ENCODE data around the gene KYAT1.
A peak's percentile ranks its signal among the peaks of the same experiment; 100 is the strongest.

KYAT1 gene

DNA sequence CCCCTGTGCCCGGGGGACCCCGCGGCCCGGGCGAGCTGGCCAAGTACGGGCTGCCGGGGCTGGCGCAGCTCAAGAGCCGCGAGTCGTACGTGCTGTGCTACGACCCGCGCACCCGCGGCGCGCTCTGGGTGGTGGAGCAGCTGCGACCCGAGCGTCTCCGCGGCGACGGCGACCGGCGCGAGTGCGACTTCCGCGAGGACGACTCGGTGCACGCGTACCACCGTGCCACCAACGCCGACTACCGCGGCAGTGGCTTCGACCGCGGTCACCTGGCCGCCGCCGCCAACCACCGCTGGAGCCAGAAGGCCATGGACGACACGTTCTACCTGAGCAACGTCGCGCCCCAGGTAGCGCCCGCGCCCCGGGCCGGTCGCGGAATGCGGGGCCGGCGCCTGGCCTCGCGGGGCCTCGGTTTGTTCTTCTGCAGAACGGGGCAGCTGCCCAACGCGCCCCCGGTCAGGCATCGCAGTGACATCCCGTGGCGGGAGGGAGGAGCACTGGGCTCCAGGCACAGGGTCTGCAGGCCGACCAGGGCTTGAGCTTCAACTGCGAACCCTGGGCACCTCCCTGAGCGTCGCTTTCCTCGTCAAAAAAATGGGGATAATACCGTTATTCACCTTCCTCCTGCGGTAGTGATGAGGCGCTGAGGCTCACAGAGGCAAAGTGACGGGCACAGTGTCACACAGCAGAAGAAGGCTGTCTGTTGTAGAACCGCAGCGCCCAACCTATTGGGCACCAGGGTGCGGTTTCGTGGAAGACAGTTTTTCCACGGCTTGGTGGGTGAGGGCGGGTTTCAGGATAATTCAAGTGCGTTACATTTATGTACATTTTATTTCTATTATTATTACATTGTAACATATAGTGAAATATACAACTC, 62.7 kb downstream of the KYAT1 start:
- no peak for TF ChIP-seq Cebpa-rat (IDR thresholded peaks at IDR 0.05)
- H3K4me2 ChIP-seq, result peak overlapping the region; percentile 87 to 100 (median 97)
- H3K9ac ChIP-seq, result peak overlapping the region; percentile 81 to 93 (median 89)
- H4K20me1 ChIP-seq, result peaks cover 0 to 52% (median 47%) of the 10 kb centered on the region in 11 experiments; a peak in 19 of 22 replicates
- H3K36me3 ChIP-seq, result peaks cover 31 to 44% (median 36%) of the 10 kb centered on the region in 11 experiments
- H3K9me3 ChIP-seq (replicated peaks in 1 of 11), result no peaks in the 10 kb centered on the region
- H3K4me1 ChIP-seq, result peaks cover 16 to 29% (median 19%) of the 10 kb centered on the region in 10 experiments
- no peaks in the 10 kb centered on the region for H3K27me3 ChIP-seq
- peak overlapping the region; percentile 76 to 94 (median 81) for H3K4me3 ChIP-seq
- peak overlapping the region; percentile 80 to 90 (median 85) for H3K27ac ChIP-seq

DNA sequence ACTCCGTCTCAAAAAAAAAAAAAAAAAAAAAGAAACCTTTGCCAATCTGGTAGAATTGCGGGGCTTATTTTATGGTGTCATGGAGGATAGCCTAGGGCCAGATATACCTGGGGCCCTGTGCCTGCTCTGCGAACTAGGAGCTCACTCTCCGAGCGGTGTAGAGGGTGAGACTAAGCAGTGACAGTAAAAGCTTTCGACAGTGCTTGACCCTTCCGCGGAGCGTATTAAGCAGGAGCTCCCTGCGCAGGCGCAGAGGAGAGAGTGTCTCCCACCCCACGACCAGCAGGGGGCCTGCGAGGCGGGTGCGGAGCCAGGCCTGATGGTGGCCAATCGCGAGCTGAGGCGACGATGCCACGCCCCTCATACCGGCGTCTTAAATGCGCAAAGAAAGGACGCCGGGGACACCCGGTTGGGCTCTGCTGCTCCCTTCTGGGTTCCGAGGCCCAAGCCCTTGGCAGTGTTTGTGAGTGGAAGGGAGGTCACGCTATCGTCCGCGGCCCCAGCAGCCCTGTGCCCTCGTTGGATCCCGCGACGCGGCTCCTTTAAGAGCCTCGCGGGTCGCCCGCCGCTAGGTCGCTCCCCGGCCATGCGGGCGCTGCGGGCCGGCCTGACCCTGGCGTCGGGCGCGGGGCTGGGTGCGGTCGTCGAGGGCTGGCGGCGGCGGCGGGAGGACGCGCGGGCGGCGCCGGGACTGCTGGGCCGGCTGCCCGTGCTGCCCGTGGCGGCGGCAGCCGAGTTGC, 63.5 kb downstream of the KYAT1 start, which contains the start of gene ENDOG:
ENDOG (plus strand) TSS at position 402 of the 740 bp plus-strand sequence; CDS start at position 587, 185 bp downstream.
- peak within 1 kb of the TSS; percentile 76 to 94 (median 81) for H3K4me3 ChIP-seq
- no peak for TF ChIP-seq Cebpa-rat (IDR thresholded peaks at IDR 0.05)
- peaks cover 0 to 44% (median 42%) of the 10 kb centered on the region in 11 experiments; a peak in 19 of 22 replicates for H4K20me1 ChIP-seq
- peak within 1 kb of the TSS; percentile 87 to 100 (median 97) for H3K4me2 ChIP-seq
- peak within 1 kb of the TSS; percentile 80 to 90 (median 85) for H3K27ac ChIP-seq
- no peaks in the 10 kb centered on the region for H3K9me3 ChIP-seq (replicated peaks in 1 of 11)
- H3K36me3 ChIP-seq, result peaks cover 24 to 36% (median 28%) of the 10 kb centered on the region in 11 experiments
- H3K9ac ChIP-seq, result peak within 1 kb of the TSS; percentile 81 to 93 (median 89)
- H3K4me1 ChIP-seq, result peaks cover 16 to 29% (median 19%) of the 10 kb centered on the region in 10 experiments
- no peaks in the 10 kb centered on the region for H3K27me3 ChIP-seq

GRCh38 chr9:128810873-128811272, 70.9 kb downstream of the KYAT1 start:
- H3K9ac ChIP-seq, result no peak overlapping the region
- H3K27ac ChIP-seq, result no peak overlapping the region
- H3K36me3 ChIP-seq, result peaks cover 33 to 47% (median 42%) of the 10 kb centered on the region in 11 experiments
- H3K4me2 ChIP-seq, result no peak overlapping the region
- peaks cover 0 to 2% (median 0%) of the 10 kb centered on the region in 10 experiments; a peak in 1 of 20 replicates for H3K4me1 ChIP-seq
- H3K4me3 ChIP-seq, result no peak overlapping the region
- no peaks in the 10 kb centered on the region for H3K9me3 ChIP-seq (replicated peaks in 1 of 11)
- TF ChIP-seq Cebpa-rat (IDR thresholded peaks at IDR 0.05), result no peak
- no peaks in the 10 kb centered on the region for H3K27me3 ChIP-seq
- H4K20me1 ChIP-seq, result peaks cover 0 to 28% (median 0%) of the 10 kb centered on the region in 11 experiments; a peak in 4 of 22 replicates

DNA sequence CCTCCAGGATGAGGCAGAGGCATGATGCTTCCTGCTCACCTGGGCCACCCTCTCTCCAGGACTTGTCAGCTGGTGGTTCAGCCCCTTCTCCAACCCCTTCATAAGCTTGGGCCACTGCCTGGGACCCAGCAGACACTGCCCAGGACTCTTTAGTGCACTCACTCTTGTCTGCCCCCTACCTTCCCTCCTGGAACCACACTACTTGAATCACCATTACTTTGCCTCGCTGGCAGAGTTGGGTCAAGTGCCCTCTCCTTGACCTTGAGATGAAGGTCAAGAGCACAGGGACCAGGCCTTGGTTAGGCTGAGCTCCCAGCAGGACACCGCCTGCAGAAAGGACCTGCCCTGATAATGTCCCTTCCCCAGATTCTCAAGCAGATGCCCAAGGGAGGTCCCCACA, 71.9 kb downstream of the KYAT1 start:
- no peak overlapping the region for H3K9ac ChIP-seq
- TF ChIP-seq Cebpa-rat (IDR thresholded peaks at IDR 0.05), result no peak
- peaks cover 0 to 6% (median 0%) of the 10 kb centered on the region in 10 experiments; a peak in 3 of 20 replicates for H3K4me1 ChIP-seq
- no peak overlapping the region for H3K4me2 ChIP-seq
- H3K27me3 ChIP-seq, result no peaks in the 10 kb centered on the region
- H3K9me3 ChIP-seq (replicated peaks in 1 of 11), result no peaks in the 10 kb centered on the region
- no peak overlapping the region for H3K4me3 ChIP-seq
- H3K27ac ChIP-seq, result no peak overlapping the region
- peaks cover 0 to 36% (median 0%) of the 10 kb centered on the region in 11 experiments; a peak in 4 of 22 replicates for H4K20me1 ChIP-seq
- peaks cover 44 to 57% (median 52%) of the 10 kb centered on the region in 11 experiments for H3K36me3 ChIP-seq

DNA sequence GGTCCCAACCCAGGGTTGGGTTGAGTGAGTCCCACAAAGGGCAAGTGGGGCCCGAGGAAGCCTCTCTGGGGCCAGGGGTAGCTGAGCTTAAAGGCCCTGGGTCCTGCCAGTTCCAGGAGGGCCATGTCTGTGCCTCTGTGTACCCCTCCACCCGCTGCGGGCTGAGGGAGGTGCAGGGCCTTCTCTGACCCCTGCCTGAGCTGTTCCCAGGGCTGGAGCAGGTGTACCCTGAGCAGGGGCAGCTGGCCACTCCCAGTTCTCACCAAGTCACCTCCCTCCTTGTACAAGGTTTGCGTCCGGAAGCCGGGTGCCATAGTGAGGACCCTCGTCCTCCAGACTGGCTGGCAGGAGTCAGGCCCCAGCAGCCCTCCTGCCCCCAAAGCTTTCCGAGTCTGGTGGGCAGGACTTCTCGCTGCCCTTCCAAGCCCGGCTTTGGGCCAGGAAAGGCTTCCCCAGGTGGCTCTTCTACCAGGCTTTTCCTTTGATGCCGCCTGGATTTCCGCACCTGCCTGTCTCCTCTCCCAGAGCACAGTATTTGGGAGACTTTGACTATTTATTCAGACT, 72.6 kb downstream of the KYAT1 start:
- Histone ChIP-seq H3K27me3 (no peaks in the 10 kb centered on the region), H3K4me3 (no peak overlapping the region), H3K9me3 (replicated peaks in 1 of 11) (no peaks in the 10 kb centered on the region), H3K4me1 (peaks cover 0 to 6% (median 0%) of the 10 kb centered on the region in 10 experiments; a peak in 3 of 20 replicates), H3K27ac (no peak overlapping the region), H3K4me2 (no peak overlapping the region), H4K20me1 (peaks cover 0 to 36% (median 0%) of the 10 kb centered on the region in 11 experiments; a peak in 4 of 22 replicates), H3K36me3 (peaks cover 50 to 65% (median 58%) of the 10 kb centered on the region in 11 experiments), H3K9ac (no peak overlapping the region)
- no peak for TF ChIP-seq Cebpa-rat (IDR thresholded peaks at IDR 0.05)

- Histone ChIP-seq H3K27ac (0 out of 22 replicates have a peak overlapping the region, but pooled peaks of 1 of the 11 experiments have one; percentile 10), H3K27me3 (no peaks in the 10 kb centered on the region), H3K4me1 (peaks cover 0 to 6% (median 0%) of the 10 kb centered on the region in 10 experiments; a peak in 3 of 20 replicates), H3K9me3 (replicated peaks in 1 of 11) (no peaks in the 10 kb centered on the region), H3K4me2 (no peak overlapping the region), H3K4me3 (no peak overlapping the region), H4K20me1 (peaks cover 0 to 38% (median 0%) of the 10 kb centered on the region in 11 experiments; a peak in 4 of 22 replicates), H3K9ac (no peak overlapping the region), H3K36me3 (peaks cover 55 to 70% (median 64%) of the 10 kb centered on the region in 11 experiments)
- no peak for TF ChIP-seq Cebpa-rat (IDR thresholded peaks at IDR 0.05)
These were observed 73.2 kb downstream of the KYAT1 start for GRCh38 chr9:128808543-128808942.

- no peaks in the 10 kb centered on the region for H3K9me3 ChIP-seq (replicated peaks in 1 of 11)
- H3K9ac ChIP-seq, result no peak overlapping the region
- H3K36me3 ChIP-seq, result peaks cover 62 to 77% (median 71%) of the 10 kb centered on the region in 11 experiments
- no peak overlapping the region for H3K4me2 ChIP-seq
- TF ChIP-seq Cebpa-rat (IDR thresholded peaks at IDR 0.05), result no peak
- peaks cover 0 to 46% (median 0%) of the 10 kb centered on the region in 11 experiments; a peak in 5 of 22 replicates for H4K20me1 ChIP-seq
- H3K27me3 ChIP-seq, result no peaks in the 10 kb centered on the region
- H3K27ac ChIP-seq, result no peak overlapping the region
- H3K4me1 ChIP-seq, result peaks cover 0 to 6% (median 0%) of the 10 kb centered on the region in 10 experiments; a peak in 3 of 20 replicates
- no peak overlapping the region for H3K4me3 ChIP-seq
These were observed 73.9 kb downstream of the KYAT1 start for GRCh38 chr9:128807827-128808226.

GRCh38 chr9:128805661-128806060, 76.1 kb downstream of the KYAT1 start:
- H3K4me3 ChIP-seq, result no peak overlapping the region
- no peak overlapping the region for H3K27ac ChIP-seq

More at GRCh38 chr9:128805661-128806060, 76.1 kb downstream of the KYAT1 start:
- Histone ChIP-seq H4K20me1 (peaks cover 0 to 48% (median 0%) of the 10 kb centered on the region in 11 experiments; a peak in 5 of 22 replicates), H3K9me3 (replicated peaks in 1 of 11) (no peaks in the 10 kb centered on the region), H3K4me1 (peaks cover 0 to 6% (median 0%) of the 10 kb centered on the region in 10 experiments; a peak in 2 of 20 replicates), H3K36me3 (peaks cover 76 to 95% (median 86%) of the 10 kb centered on the region in 11 experiments), H3K27me3 (no peaks in the 10 kb centered on the region), H3K9ac (0 out of 22 replicates have a peak overlapping the region, but pooled peaks of 1 of the 11 experiments have one; percentile 13), H3K4me2 (no peak overlapping the region)
- TF ChIP-seq Cebpa-rat (IDR thresholded peaks at IDR 0.05), result no peak
